OCI-LY7 (cell line): Measurements from ENCODE around the gene EBF3. TPM values are rescaled to one million over a fixed set of nuclear protein-coding genes. Genes with fewer than 3 reads are reported as not detected.
A peak's percentile ranks its signal among the peaks of the same experiment; 100 is the strongest.

Experiments
- BruUV-seq: library from RNA; stranded (reverse); fragments of 400-500 nt; replicated peaks from 2 replicates; lab custom pipeline; 2021; lab: Mats Ljungman, UMichigan
- CTCF ChIA-PET: fragments of 300-600 bp; sonication (Branson Sonifier 250); formaldehyde crosslinking; loops from one replicate; lab custom pipeline; 2022; ENCODE audit warnings: antibody characterized with exemption; ENCODE audit not compliant: unreplicated experiment; lab: Charles Lee
- POLR2A ChIA-PET: fragments of 300-600 bp; sonication (Branson Sonifier 250); formaldehyde crosslinking; loops from one replicate; lab custom pipeline; 2022; ENCODE audit warnings: antibody characterized with exemption; lab: Charles Lee
- DNase-seq: peaks from one replicate; pipeline ENCODE4 v3.0.0-alpha.2; 2015; ENCODE audit warnings: low spot score
- H2AFZ ChIP-seq: fragments of 200-600 bp; sonication (generic), shearing (Covaris generic); 2 replicates; pipeline ENCODE4 v1.6.1; 2014; ENCODE audit warnings: mild to moderate bottlenecking, antibody characterized with exemption, low read length, moderate library complexity
- H3K27ac ChIP-seq: fragments of 200-600 bp; sonication (generic); 2 replicates; pipeline ENCODE4 v1.5.1; 2014; ENCODE audit warnings: mixed run types, low read depth, mild to moderate bottlenecking, moderate library complexity, low read length, inconsistent platforms; ENCODE audit not compliant: poor library complexity, severe bottlenecking
- H3K36me3 ChIP-seq: fragments of 200-600 bp; sonication (generic); 2 replicates; pipeline ENCODE4 v1.6.1; 2014; ENCODE audit warnings: mild to moderate bottlenecking, antibody characterized with exemption, low read length, moderate library complexity, mixed read lengths; ENCODE audit not compliant: insufficient read depth
- H3K4me1 ChIP-seq: fragments of 200-600 bp; sonication (generic); 2 replicates; pipeline ENCODE4 v1.5.1; 2014; ENCODE audit warnings: mild to moderate bottlenecking, low read length; ENCODE audit not compliant: insufficient read depth, poor library complexity, severe bottlenecking
- H3K4me2 ChIP-seq: fragments of 200-600 bp; sonication (generic); 2 replicates; pipeline ENCODE4 v1.6.1; 2014; ENCODE audit warnings: mild to moderate bottlenecking, low read length
- H3K4me3 ChIP-seq: fragments of 200-600 bp; sonication (generic); 2 replicates; pipeline ENCODE4 v1.5.1; 2014; ENCODE audit warnings: mild to moderate bottlenecking, low read depth, low read length; ENCODE audit not compliant: poor library complexity, severe bottlenecking
- H3K79me2 ChIP-seq: fragments of 200-600 bp; sonication (generic); 2 replicates; pipeline ENCODE4 v1.6.1; 2016; ENCODE audit warnings: low read depth, mild to moderate bottlenecking, low read length, moderate library complexity, mixed read lengths; ENCODE audit not compliant: insufficient read depth
- H3K9me2 ChIP-seq: fragments of 200-600 bp; sonication (generic); 2 replicates; pipeline ENCODE4 v1.6.1; 2016; ENCODE audit warnings: mild to moderate bottlenecking, low read length, mixed read lengths; ENCODE audit not compliant: insufficient read depth
- H3K9me3 ChIP-seq: fragments of 200-600 bp; sonication (generic); 2 replicates; pipeline ENCODE4 v1.6.1; 2014; ENCODE audit warnings: mild to moderate bottlenecking, mixed run types, low read length, mixed read lengths
- H4K20me1 ChIP-seq: fragments of 200-600 bp; sonication (generic); 2 replicates; pipeline ENCODE4 v1.6.1; 2014; ENCODE audit warnings: mild to moderate bottlenecking, antibody characterized with exemption, low read length, moderate library complexity, mixed read lengths; ENCODE audit not compliant: insufficient read depth
- CTCF ChIP-seq: fragments of 200-600 bp; sonication (generic); conservative IDR thresholded peaks from 2 replicates; pipeline ENCODE4 v1.5.1; 2014; ENCODE audit warnings: mild to moderate bottlenecking, antibody characterized with exemption, low read length, moderate library complexity, mixed read lengths
- EZH2phosphoT487 ChIP-seq: fragments of 200-600 bp; sonication (generic); IDR thresholded peaks from 2 replicates; pipeline ENCODE4 v1.6.1; 2018; ENCODE audit warnings: low read depth, borderline replicate concordance, mild to moderate bottlenecking, mixed run types, antibody characterized with exemption, low read length, moderate library complexity, mixed read lengths
- intact Hi-C: fragments of 100-400 bp; cut with micrococcal nuclease; formaldehyde crosslinking; loops from one replicate; pipeline ENCODE4 v1.10.0; 2022; ENCODE audit not compliant: unreplicated experiment
- total RNA-seq, 2 experiments: library from RNA; depleted of rRNA in 1 of 2; stranded (reverse); fragments of >200 nt in 1 of 2; shearing (Covaris generic) in 1 of 2; gene quantifications; 2 replicates each; pipeline ENCODE4 v1.2.3, GENCODE V29; 2014 to 2022

EBF3 gene
- total RNA-seq, 2 experiments from 2014 or later = not detected

- Histone ChIP-seq H3K27ac (no peak overlapping the region), H2AFZ (no peak overlapping the region), H3K4me2 (no peak overlapping the region), H3K4me1 (no peaks in the 10 kb centered on the region), H3K4me3 (no peak overlapping the region), H3K9me3 (no peaks in the 10 kb centered on the region), H3K79me2 (no peaks in the 10 kb centered on the region), H4K20me1 (no peaks in the 10 kb centered on the region), H3K9me2 (no peaks in the 10 kb centered on the region), H3K36me3 (no peaks in the 10 kb centered on the region)
- no TSS peak for BruUV-seq
- POLR2A ChIA-PET = no interaction called here
- intact Hi-C loops = no loop called here
- no peak for DNase-seq
- no peak for TF ChIP-seq EZH2phosphoT487
- no peak for TF ChIP-seq CTCF
- CTCF ChIA-PET = no interaction called here
These were observed 85.2 kb downstream of the EBF3 start for GRCh38 chr10:129878835-129879234.

GRCh38 chr10:129877773-129878371 lies 86.2 kb downstream of the EBF3 start:
- Histone ChIP-seq H3K4me2 (no peak overlapping the region), H3K4me1 (no peaks in the 10 kb centered on the region), H3K27ac (no peak overlapping the region), H4K20me1 (no peaks in the 10 kb centered on the region), H3K36me3 (no peaks in the 10 kb centered on the region), H3K9me2 (no peaks in the 10 kb centered on the region), H3K4me3 (no peak overlapping the region), H2AFZ (no peak overlapping the region), H3K79me2 (no peaks in the 10 kb centered on the region), H3K9me3 (no peaks in the 10 kb centered on the region)
- BruUV-seq = no TSS peak
- CTCF ChIA-PET = interaction anchor here (0.6 kb wide), 1 partner anchor 239 kb away, joined by 3 read pairs; no protein-coding TSS in a partner anchor
- intact Hi-C loops = no loop called here
- POLR2A ChIA-PET = interaction anchor here (0.6 kb wide), 3 partner anchors 21 to 1039 kb away, joined by 3 to 4 read pairs (median 3); no protein-coding TSS in a partner anchor
- DNase-seq = peak; percentile 41
- TF ChIP-seq CTCF (peak; percentile 86), EZH2phosphoT487 (no peak)

DNA sequence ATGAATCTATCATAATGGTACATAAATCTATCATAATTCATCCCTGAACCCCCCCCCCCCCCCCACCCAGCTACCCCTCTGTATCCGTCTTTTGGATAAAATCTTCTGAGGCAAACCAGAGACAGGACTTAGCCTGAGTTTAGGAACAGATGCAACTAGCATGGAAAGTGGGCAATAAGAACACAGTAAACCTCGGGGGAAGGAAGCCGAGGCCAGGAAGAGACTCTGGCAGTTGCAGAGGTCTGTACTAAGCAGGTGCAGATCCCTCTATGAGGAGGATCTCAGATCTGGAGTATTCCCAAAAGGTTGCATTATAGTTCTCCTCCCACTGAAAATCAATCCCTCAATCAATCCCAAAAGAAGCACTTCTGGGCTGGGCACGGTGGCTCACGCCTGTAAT lies 87.2 kb downstream of the EBF3 start:
- CTCF ChIA-PET = no interaction called here

More for the DNA sequence above, 87.2 kb downstream of the EBF3 start:
- Histone ChIP-seq H3K27ac (no peak overlapping the region), H2AFZ (no peak overlapping the region), H3K9me2 (no peaks in the 10 kb centered on the region), H4K20me1 (no peaks in the 10 kb centered on the region), H3K4me3 (no peak overlapping the region), H3K36me3 (no peaks in the 10 kb centered on the region), H3K4me2 (no peak overlapping the region), H3K79me2 (no peaks in the 10 kb centered on the region), H3K9me3 (no peaks in the 10 kb centered on the region), H3K4me1 (no peaks in the 10 kb centered on the region)
- POLR2A ChIA-PET = interaction anchor here (0.6 kb wide), 1 partner anchor 850 kb away, joined by 3 read pairs; no protein-coding TSS in a partner anchor
- intact Hi-C loops = no loop called here
- TF ChIP-seq EZH2phosphoT487 = no peak
- no peak for TF ChIP-seq CTCF
- BruUV-seq = no TSS peak
- DNase-seq = no peak
